ENCODE measurements around the gene LYPD3.

DNA sequence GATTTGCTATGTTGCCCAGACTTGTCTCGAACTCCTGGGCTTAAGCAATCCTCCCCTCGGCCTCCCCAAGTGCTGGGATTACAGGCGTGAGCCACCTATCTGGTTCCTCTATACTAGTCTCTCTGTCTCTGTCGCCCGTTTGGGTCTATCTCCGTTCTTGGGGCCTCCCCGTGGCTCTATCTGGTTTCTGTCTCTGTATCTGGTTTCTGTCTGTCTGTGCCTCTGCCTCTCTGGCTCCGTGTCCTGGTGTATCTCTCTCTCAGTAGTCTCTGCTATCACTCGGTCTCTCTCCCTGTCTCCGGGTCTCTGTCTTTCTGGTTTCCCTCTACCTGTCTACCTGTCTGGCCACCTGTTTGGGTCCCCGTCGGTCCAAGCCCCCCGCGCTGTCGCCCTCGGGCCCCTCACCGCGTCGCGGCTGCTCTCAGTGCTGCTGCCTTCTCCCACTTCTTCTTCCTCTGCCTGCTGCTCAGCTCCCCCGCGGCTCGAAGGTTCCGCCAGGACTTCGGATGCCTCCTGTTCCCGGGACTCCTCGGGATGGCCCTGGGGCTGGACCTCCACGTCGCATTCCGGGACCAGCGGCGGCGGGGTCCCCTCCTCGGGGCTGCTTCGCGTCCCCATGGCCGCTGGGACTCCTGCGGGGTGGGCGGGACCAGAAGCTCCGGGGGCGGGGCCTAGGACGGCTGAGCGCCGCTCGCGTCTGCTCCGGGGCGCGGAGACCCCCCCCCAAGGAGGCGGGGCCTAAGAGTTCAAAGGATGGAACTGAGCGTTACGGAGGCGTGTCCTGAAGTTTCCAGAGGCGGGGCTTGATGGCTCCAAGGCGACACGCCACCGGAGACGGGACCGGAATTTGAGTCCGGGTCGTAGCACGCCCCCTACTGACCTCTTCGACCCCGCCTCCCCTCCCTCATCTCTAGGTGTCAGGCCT lies 38.4 kb upstream of the LYPD3 start:
- TF ChIP-seq, protein P1, sequence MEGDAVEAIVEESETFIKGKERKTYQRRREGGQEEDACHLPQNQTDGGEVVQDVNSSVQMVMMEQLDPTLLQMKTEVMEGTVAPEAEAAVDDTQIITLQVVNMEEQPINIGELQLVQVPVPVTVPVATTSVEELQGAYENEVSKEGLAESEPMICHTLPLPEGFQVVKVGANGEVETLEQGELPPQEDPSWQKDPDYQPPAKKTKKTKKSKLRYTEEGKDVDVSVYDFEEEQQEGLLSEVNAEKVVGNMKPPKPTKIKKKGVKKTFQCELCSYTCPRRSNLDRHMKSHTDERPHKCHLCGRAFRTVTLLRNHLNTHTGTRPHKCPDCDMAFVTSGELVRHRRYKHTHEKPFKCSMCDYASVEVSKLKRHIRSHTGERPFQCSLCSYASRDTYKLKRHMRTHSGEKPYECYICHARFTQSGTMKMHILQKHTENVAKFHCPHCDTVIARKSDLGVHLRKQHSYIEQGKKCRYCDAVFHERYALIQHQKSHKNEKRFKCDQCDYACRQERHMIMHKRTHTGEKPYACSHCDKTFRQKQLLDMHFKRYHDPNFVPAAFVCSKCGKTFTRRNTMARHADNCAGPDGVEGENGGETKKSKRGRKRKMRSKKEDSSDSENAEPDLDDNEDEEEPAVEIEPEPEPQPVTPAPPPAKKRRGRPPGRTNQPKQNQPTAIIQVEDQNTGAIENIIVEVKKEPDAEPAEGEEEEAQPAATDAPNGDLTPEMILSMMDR (conservative IDR thresholded peaks at IDR 0.05; ENCODE audit: low read depth in 2 of 2), result peak in 1 of 2 experiments; percentile 64; a peak in 3 of 4 replicates
- TF ChIP-seq EZH2phosphoT487 (IDR thresholded peaks at IDR 0.05; ENCODE audit: unreplicated experiment), result no peak
- TF ChIP-seq EZH2 (IDR thresholded peaks at IDR 0.05; ENCODE audit: low read depth, unreplicated experiment), result no peak
- peak; percentile 54; the same call in 1 of the 2 replicates for TF ChIP-seq POLR2AphosphoS5 (IDR thresholded peaks at IDR 0.05; ENCODE audit: low read depth)
- TF ChIP-seq, protein P2, sequence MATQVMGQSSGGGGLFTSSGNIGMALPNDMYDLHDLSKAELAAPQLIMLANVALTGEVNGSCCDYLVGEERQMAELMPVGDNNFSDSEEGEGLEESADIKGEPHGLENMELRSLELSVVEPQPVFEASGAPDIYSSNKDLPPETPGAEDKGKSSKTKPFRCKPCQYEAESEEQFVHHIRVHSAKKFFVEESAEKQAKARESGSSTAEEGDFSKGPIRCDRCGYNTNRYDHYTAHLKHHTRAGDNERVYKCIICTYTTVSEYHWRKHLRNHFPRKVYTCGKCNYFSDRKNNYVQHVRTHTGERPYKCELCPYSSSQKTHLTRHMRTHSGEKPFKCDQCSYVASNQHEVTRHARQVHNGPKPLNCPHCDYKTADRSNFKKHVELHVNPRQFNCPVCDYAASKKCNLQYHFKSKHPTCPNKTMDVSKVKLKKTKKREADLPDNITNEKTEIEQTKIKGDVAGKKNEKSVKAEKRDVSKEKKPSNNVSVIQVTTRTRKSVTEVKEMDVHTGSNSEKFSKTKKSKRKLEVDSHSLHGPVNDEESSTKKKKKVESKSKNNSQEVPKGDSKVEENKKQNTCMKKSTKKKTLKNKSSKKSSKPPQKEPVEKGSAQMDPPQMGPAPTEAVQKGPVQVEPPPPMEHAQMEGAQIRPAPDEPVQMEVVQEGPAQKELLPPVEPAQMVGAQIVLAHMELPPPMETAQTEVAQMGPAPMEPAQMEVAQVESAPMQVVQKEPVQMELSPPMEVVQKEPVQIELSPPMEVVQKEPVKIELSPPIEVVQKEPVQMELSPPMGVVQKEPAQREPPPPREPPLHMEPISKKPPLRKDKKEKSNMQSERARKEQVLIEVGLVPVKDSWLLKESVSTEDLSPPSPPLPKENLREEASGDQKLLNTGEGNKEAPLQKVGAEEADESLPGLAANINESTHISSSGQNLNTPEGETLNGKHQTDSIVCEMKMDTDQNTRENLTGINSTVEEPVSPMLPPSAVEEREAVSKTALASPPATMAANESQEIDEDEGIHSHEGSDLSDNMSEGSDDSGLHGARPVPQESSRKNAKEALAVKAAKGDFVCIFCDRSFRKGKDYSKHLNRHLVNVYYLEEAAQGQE (IDR thresholded peaks at IDR 0.05; ENCODE audit: unreplicated experiment), result no peak
